ENCODE results near the gene C4orf50. TPM values are rescaled to one million over a fixed set of nuclear protein-coding genes. Genes with fewer than 3 reads are reported as not detected.
A peak's percentile ranks its signal among the peaks of the same experiment; 100 is the strongest.

Gene C4orf50
- polyA plus RNA-seq, 3 donors = not detected

DNA sequence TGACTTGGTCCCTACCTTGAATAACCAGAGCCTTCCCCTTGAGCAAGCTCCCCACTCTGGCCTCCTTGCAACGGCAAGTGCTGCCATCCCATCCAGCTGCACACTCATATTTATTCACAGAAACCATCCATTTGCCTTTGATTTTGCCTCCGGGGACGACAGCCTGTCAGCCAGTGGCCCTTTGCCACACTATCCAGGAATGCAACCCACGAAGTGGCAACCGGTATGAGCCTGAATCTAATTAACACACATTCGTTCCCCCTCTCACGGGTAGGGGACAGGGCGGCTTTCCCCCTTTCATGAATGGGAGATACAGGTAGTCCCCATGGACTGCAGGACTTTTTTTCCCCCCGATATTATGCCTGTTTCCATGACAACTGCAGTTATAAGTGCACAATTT lies 140.8 kb downstream of the C4orf50 start:
- peaks cover 2 to 9% (median 8%) of the 10 kb centered on the region in 3 donors for H3K27me3 Mint-ChIP-seq (ENCODE audit: low read depth in 3 of 3)
- H3K4me3 ChIP-seq (replicated peaks in 1 of 3; ENCODE audit: low read depth in 2 of 3, low read length in 3 of 3) = no peak overlapping the region
- H3K4me2 ChIP-seq (replicated peaks; ENCODE audit: extremely low read depth, low read length, poor library complexity, severe bottlenecking) = no peak overlapping the region
- H3K27me3 ChIP-seq (ENCODE audit: control insufficient read depth in 2 of 2, insufficient read depth in 2 of 2, low read length in 2 of 2) = no peaks in the 10 kb centered on the region
- TF ChIP-seq, protein P1, sequence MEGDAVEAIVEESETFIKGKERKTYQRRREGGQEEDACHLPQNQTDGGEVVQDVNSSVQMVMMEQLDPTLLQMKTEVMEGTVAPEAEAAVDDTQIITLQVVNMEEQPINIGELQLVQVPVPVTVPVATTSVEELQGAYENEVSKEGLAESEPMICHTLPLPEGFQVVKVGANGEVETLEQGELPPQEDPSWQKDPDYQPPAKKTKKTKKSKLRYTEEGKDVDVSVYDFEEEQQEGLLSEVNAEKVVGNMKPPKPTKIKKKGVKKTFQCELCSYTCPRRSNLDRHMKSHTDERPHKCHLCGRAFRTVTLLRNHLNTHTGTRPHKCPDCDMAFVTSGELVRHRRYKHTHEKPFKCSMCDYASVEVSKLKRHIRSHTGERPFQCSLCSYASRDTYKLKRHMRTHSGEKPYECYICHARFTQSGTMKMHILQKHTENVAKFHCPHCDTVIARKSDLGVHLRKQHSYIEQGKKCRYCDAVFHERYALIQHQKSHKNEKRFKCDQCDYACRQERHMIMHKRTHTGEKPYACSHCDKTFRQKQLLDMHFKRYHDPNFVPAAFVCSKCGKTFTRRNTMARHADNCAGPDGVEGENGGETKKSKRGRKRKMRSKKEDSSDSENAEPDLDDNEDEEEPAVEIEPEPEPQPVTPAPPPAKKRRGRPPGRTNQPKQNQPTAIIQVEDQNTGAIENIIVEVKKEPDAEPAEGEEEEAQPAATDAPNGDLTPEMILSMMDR (IDR thresholded peaks at IDR 0.05) = no peak
- no peak overlapping the region for H3K9ac ChIP-seq (ENCODE audit: insufficient read depth, low read length, poor library complexity, severe bottlenecking)
- no peaks in the 10 kb centered on the region for H3K36me3 Mint-ChIP-seq
- no peak overlapping the region for H3K4me3 Mint-ChIP-seq
- 92% methylated on average over 3 of the region's 9 CpGs for WGBS (ENCODE audit: insufficient coverage)
- H3K27ac Mint-ChIP-seq = no peak overlapping the region
- H3K27ac ChIP-seq (ENCODE audit: low read depth in 1 of 2, low read length in 2 of 2) = no peak overlapping the region
- no peak overlapping the region for H2AFZ ChIP-seq (ENCODE audit: insufficient read depth, low read depth, low read length, poor library complexity, severe bottlenecking)
- H3K4me1 ChIP-seq (ENCODE audit: control insufficient read depth in 1 of 2, insufficient read depth in 2 of 2, low read length in 2 of 2) = no peaks in the 10 kb centered on the region
- H3K36me3 ChIP-seq (replicated peaks in 1 of 2; ENCODE audit: control insufficient read depth in 1 of 2, insufficient read depth in 2 of 2, low read length in 2 of 2) = no peaks in the 10 kb centered on the region
- H4K20me1 ChIP-seq (ENCODE audit: insufficient read depth, low read length) = no peaks in the 10 kb centered on the region
- intact Hi-C loops (cut with micrococcal nuclease) = no loop called here
- no peaks in the 10 kb centered on the region for H3K79me2 ChIP-seq (ENCODE audit: insufficient read depth, low read length)
- DNase-seq = no peak
- no peaks in the 10 kb centered on the region for H3K4me1 Mint-ChIP-seq
- peaks cover 0 to 7% (median 0%) of the 10 kb centered on the region in 7 donors for H3K9me3 Mint-ChIP-seq
- H3K9me3 ChIP-seq (replicated peaks in 1 of 2; ENCODE audit: control insufficient read depth in 1 of 2, insufficient read depth in 1 of 2, low read length in 2 of 2) = no peaks in the 10 kb centered on the region

GRCh38 chr4:5874811-5875449 lies 143.3 kb downstream of the C4orf50 start:
- H3K27ac Mint-ChIP-seq = no peak overlapping the region
- no peaks in the 10 kb centered on the region for H3K27me3 ChIP-seq (ENCODE audit: control insufficient read depth in 2 of 2, insufficient read depth in 2 of 2, low read length in 2 of 2)
- H3K9ac ChIP-seq (ENCODE audit: insufficient read depth, low read length, poor library complexity, severe bottlenecking) = no peak overlapping the region
- H4K20me1 ChIP-seq (ENCODE audit: insufficient read depth, low read length) = no peaks in the 10 kb centered on the region
- H3K9me3 Mint-ChIP-seq = peaks cover 0 to 9% (median 7%) of the 10 kb centered on the region in 7 donors
- no peak for DNase-seq
- H3K36me3 ChIP-seq (replicated peaks in 1 of 2; ENCODE audit: control insufficient read depth in 1 of 2, insufficient read depth in 2 of 2, low read length in 2 of 2) = no peaks in the 10 kb centered on the region
- WGBS (ENCODE audit: insufficient coverage) = 64% methylated on average over 5 of the region's 6 CpGs
- H3K4me1 Mint-ChIP-seq = peaks cover 3% of the 10 kb centered on the region
- no peak overlapping the region for H3K4me2 ChIP-seq (replicated peaks; ENCODE audit: extremely low read depth, low read length, poor library complexity, severe bottlenecking)
- H3K4me1 ChIP-seq (ENCODE audit: control insufficient read depth in 1 of 2, insufficient read depth in 2 of 2, low read length in 2 of 2) = no peaks in the 10 kb centered on the region
- no peak overlapping the region for H3K27ac ChIP-seq (ENCODE audit: low read depth in 1 of 2, low read length in 2 of 2)
- intact Hi-C loops (cut with micrococcal nuclease) = no loop called here
- no peaks in the 10 kb centered on the region for H3K79me2 ChIP-seq (ENCODE audit: insufficient read depth, low read length)
- peaks cover 0 to 3% of the 10 kb centered on the region in 2 donors for H3K9me3 ChIP-seq (replicated peaks in 1 of 2; ENCODE audit: control insufficient read depth in 1 of 2, insufficient read depth in 1 of 2, low read length in 2 of 2)
- no peak overlapping the region for H3K4me3 ChIP-seq (replicated peaks in 1 of 3; ENCODE audit: low read depth in 2 of 3, low read length in 3 of 3)
- H3K4me3 Mint-ChIP-seq = peak overlapping the region in 1 of 2 donors; percentile 33
- H3K36me3 Mint-ChIP-seq = no peaks in the 10 kb centered on the region
- TF ChIP-seq, protein P1 (IDR thresholded peaks at IDR 0.05) = no peak
- H2AFZ ChIP-seq (ENCODE audit: insufficient read depth, low read depth, low read length, poor library complexity, severe bottlenecking) = no peak overlapping the region
- peaks cover 6 to 21% (median 17%) of the 10 kb centered on the region in 3 donors for H3K27me3 Mint-ChIP-seq (ENCODE audit: low read depth in 3 of 3)
